ENCODE results near the gene CFAP299.

DNA sequence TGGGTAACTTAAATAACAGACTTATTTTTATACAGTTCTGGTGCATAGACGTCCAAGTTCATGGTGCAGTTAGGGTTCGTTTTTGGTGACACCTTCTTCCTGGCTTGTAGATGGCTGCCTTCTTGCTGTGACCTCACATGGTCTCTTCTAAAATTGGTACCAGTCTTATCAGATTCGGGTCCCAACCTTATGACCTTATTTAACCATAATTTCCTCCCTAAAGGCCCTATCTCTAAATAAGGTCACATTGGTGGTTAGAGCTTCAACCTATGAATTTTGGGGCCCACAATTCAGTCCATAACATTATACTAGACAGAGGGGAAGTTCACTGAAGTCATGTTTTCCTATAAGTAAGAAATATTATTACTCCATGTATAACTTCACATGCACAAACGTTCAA, 128.0 kb downstream of the CFAP299 start:
- TF ChIP-seq, protein P1, sequence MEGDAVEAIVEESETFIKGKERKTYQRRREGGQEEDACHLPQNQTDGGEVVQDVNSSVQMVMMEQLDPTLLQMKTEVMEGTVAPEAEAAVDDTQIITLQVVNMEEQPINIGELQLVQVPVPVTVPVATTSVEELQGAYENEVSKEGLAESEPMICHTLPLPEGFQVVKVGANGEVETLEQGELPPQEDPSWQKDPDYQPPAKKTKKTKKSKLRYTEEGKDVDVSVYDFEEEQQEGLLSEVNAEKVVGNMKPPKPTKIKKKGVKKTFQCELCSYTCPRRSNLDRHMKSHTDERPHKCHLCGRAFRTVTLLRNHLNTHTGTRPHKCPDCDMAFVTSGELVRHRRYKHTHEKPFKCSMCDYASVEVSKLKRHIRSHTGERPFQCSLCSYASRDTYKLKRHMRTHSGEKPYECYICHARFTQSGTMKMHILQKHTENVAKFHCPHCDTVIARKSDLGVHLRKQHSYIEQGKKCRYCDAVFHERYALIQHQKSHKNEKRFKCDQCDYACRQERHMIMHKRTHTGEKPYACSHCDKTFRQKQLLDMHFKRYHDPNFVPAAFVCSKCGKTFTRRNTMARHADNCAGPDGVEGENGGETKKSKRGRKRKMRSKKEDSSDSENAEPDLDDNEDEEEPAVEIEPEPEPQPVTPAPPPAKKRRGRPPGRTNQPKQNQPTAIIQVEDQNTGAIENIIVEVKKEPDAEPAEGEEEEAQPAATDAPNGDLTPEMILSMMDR (IDR thresholded peaks at IDR 0.05; ENCODE audit: poor library complexity), result no peak
- TF ChIP-seq EZH2phosphoT487 (IDR thresholded peaks at IDR 0.05; ENCODE audit: low read depth, severe bottlenecking, unreplicated experiment), result no peak
